ENCODE measurements around the gene PAQR5.
"Not testable (repeated sequence)": the region's sequence is repeated elsewhere in the genome, so short reads cannot be mapped to it uniquely, and the experiment has no call there.

Gene PAQR5

GRCh38 chr15:69424001-69424400 lies 125.3 kb downstream of the PAQR5 start:
- DNase-seq (ENCODE audit: low read depth), result peak; percentile 56

GRCh38 chr15:69424748-69425413 lies 126.2 kb downstream of the PAQR5 start:
- peak; percentile 59 for DNase-seq (ENCODE audit: low read depth)

GRCh38 chr15:69433831-69434230 lies 135.1 kb downstream of the PAQR5 start:
- no peak for DNase-seq (ENCODE audit: low read depth)

GRCh38 chr15:69434238-69434637 lies 135.5 kb downstream of the PAQR5 start:
- DNase-seq (ENCODE audit: low read depth), result peak; percentile 48

GRCh38 chr15:69434679-69435078 lies 136.0 kb downstream of the PAQR5 start:
- no peak for DNase-seq (ENCODE audit: low read depth)

- no peak for DNase-seq (ENCODE audit: low read depth)
Measured at GRCh38 chr15:69435985-69436384, 137.3 kb downstream of the PAQR5 start.

- no peak for DNase-seq (ENCODE audit: low read depth)
Measured at GRCh38 chr15:69436951-69437350, 138.2 kb downstream of the PAQR5 start.

- no peak for DNase-seq (ENCODE audit: low read depth)
Measured at GRCh38 chr15:69439623-69440022, 140.9 kb downstream of the PAQR5 start.

GRCh38 chr15:69443032-69443611 lies 144.4 kb downstream of the PAQR5 start:
- no peak for DNase-seq (ENCODE audit: low read depth)

GRCh38 chr15:69444686-69445085 lies 146.0 kb downstream of the PAQR5 start:
- DNase-seq (ENCODE audit: low read depth), result no peak

- no peak for DNase-seq (ENCODE audit: low read depth)
Measured at GRCh38 chr15:69446953-69447352, 148.2 kb downstream of the PAQR5 start.

GRCh38 chr15:69450221-69450620 lies 151.5 kb downstream of the PAQR5 start:
- DNase-seq (ENCODE audit: low read depth), result not testable (repeated sequence)

- DNase-seq (ENCODE audit: low read depth), result peak; percentile 42
Measured at GRCh38 chr15:69450968-69451695, 152.4 kb downstream of the PAQR5 start.

- DNase-seq (ENCODE audit: low read depth), result peak; percentile 63
Measured at GRCh38 chr15:69451951-69452691, 153.4 kb downstream of the PAQR5 start.

GRCh38 chr15:69452692-69453521 lies 154.2 kb downstream of the PAQR5 start, which contains the start of gene RPLP1:
TSS of gene RPLP1 (plus strand) at chr15:69452818. CDS start at chr15:69452949, 131 bp downstream.
- peak; percentile 95 for DNase-seq (ENCODE audit: low read depth)

- no peak for DNase-seq (ENCODE audit: low read depth)
Measured at GRCh38 chr15:69454953-69455352, 156.2 kb downstream of the PAQR5 start.

- DNase-seq (ENCODE audit: low read depth), result no peak
Measured at GRCh38 chr15:69456208-69457166, 157.8 kb downstream of the PAQR5 start.
